ENCODE measurements around the gene PIKFYVE. TPM values are rescaled to one million over a fixed set of nuclear protein-coding genes. Genes with fewer than 3 reads are reported as not detected.

The PIKFYVE gene
- total RNA-seq, 4 donors from 2014 or later: 11.5 to 58.8 (median 28.5) TPM

GRCh38 chr2:208274748-208275147 lies 8.7 kb downstream of the PIKFYVE start:
- Histone ChIP-seq H3K27me3 (no peaks in the 10 kb centered on the region), H3K27ac (no peak overlapping the region), H3K4me1 (no peaks in the 10 kb centered on the region), H3K36me3 (no peaks in the 10 kb centered on the region), H3K9me3 (no peaks in the 10 kb centered on the region), H3K4me3 (no peak overlapping the region)
- intact Hi-C loops (cut with DNase I; ENCODE audit: low total_unique reads): no loop called here
- DNase-seq: no peak
- TF ChIP-seq POLR2A (IDR thresholded peaks at IDR 0.05): no peak
- TF ChIP-seq, protein P1, sequence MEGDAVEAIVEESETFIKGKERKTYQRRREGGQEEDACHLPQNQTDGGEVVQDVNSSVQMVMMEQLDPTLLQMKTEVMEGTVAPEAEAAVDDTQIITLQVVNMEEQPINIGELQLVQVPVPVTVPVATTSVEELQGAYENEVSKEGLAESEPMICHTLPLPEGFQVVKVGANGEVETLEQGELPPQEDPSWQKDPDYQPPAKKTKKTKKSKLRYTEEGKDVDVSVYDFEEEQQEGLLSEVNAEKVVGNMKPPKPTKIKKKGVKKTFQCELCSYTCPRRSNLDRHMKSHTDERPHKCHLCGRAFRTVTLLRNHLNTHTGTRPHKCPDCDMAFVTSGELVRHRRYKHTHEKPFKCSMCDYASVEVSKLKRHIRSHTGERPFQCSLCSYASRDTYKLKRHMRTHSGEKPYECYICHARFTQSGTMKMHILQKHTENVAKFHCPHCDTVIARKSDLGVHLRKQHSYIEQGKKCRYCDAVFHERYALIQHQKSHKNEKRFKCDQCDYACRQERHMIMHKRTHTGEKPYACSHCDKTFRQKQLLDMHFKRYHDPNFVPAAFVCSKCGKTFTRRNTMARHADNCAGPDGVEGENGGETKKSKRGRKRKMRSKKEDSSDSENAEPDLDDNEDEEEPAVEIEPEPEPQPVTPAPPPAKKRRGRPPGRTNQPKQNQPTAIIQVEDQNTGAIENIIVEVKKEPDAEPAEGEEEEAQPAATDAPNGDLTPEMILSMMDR (IDR thresholded peaks at IDR 0.05): no peak

- Histone ChIP-seq H3K9me3 (no peaks in the 10 kb centered on the region), H3K27ac (no peak overlapping the region), H3K4me3 (no peak overlapping the region), H3K4me1 (no peaks in the 10 kb centered on the region), H3K27me3 (no peaks in the 10 kb centered on the region), H3K36me3 (no peaks in the 10 kb centered on the region)
- intact Hi-C loops (cut with DNase I; ENCODE audit: low total_unique reads): no loop called here
- no peak for DNase-seq
- TF ChIP-seq, protein P1 (IDR thresholded peaks at IDR 0.05): no peak
- no peak for TF ChIP-seq POLR2A (IDR thresholded peaks at IDR 0.05)
Measured at GRCh38 chr2:208278549-208278948, 12.5 kb downstream of the PIKFYVE start.

GRCh38 chr2:208279236-208279635 lies 13.2 kb downstream of the PIKFYVE start:
- Histone ChIP-seq H3K4me3 (no peak overlapping the region), H3K9me3 (no peaks in the 10 kb centered on the region), H3K27me3 (no peaks in the 10 kb centered on the region), H3K27ac (no peak overlapping the region), H3K4me1 (no peaks in the 10 kb centered on the region), H3K36me3 (no peaks in the 10 kb centered on the region)
- DNase-seq: no peak
- intact Hi-C loops (cut with DNase I; ENCODE audit: low total_unique reads): no loop called here
- TF ChIP-seq POLR2A (IDR thresholded peaks at IDR 0.05): no peak
- TF ChIP-seq, protein P1 (IDR thresholded peaks at IDR 0.05): no peak

DNA sequence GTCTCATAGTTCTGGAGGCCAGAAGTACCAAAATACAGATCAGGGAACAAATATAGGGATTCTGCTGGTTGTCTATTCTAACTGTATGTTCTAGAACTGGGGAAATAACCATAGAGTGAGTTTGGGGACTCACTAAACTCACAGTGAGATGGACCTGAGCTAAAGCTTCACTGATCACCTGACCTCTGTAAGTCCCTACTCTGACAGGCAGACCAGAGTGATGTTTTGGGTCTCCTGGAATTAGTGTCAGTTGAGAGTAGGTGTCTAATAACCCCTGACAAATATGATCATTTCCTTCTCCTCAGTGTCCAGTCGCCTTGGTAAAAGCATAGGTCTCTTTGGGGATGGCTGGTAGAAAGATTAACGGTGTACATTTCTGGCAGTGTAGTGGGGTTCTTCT lies 14.2 kb downstream of the PIKFYVE start:
- Histone ChIP-seq H3K27me3 (no peaks in the 10 kb centered on the region), H3K36me3 (no peaks in the 10 kb centered on the region), H3K4me3 (no peak overlapping the region), H3K4me1 (no peaks in the 10 kb centered on the region), H3K9me3 (no peaks in the 10 kb centered on the region), H3K27ac (no peak overlapping the region)
- no peak for DNase-seq
- no peak for TF ChIP-seq POLR2A (IDR thresholded peaks at IDR 0.05)
- TF ChIP-seq, protein P1 (IDR thresholded peaks at IDR 0.05): no peak
- intact Hi-C loops (cut with DNase I; ENCODE audit: low total_unique reads): no loop called here

DNA sequence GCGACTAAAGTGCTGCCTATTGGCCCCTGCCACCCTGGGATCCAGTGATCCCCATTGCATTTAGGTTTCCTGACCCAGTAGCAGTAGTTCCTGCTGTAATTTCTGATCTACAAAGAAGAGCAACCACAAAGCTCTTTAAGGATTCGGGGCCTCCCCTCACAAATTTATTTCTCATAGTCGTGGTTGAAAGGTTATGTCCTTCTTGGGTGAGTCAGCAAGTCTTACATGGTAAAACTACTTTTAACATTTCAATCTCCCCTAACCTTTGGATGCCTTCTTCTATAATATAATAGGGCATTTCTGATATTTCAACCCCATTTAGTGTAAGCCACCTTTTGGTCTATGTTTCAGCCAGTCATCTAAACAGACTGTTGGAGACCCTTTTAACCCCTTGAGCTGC lies 14.9 kb downstream of the PIKFYVE start:
- Histone ChIP-seq H3K36me3 (no peaks in the 10 kb centered on the region), H3K27me3 (no peaks in the 10 kb centered on the region), H3K4me3 (no peak overlapping the region), H3K4me1 (no peaks in the 10 kb centered on the region), H3K27ac (no peak overlapping the region), H3K9me3 (no peaks in the 10 kb centered on the region)
- TF ChIP-seq, protein P1 (IDR thresholded peaks at IDR 0.05): no peak
- TF ChIP-seq POLR2A (IDR thresholded peaks at IDR 0.05): no peak
- DNase-seq: no peak
- intact Hi-C loops (cut with DNase I; ENCODE audit: low total_unique reads): no loop called here
